GM19395 (cell line): ENCODE results near the gene DYDC1.
"Not testable (repeated sequence)": the region's sequence is repeated elsewhere in the genome, so short reads cannot be mapped to it uniquely, and the experiment has no call there.

Experiments
- ATAC-seq: cut with Tn5 transposase; IDR thresholded peaks from one replicate; pipeline ENCODE4 v1.9.1; 2021; ENCODE audit warnings: mild to moderate bottlenecking, moderate library complexity; ENCODE audit not compliant: unreplicated experiment

DYDC1 gene

GRCh38 chr10:80356563-80356988 is at the start of gene DYDC1, which contains the start of gene DYDC2:
TSS of gene DYDC1 (minus strand) at chr10:80356755. CDS start at chr10:80352601, 4,154 bp downstream.
TSS of gene DYDC2 (plus strand) at chr10:80356781. CDS start at chr10:80362444, 5,663 bp downstream.
- ATAC-seq = peak; percentile 89

GRCh38 chr10:80406204-80406603 is 49.6 kb upstream of the DYDC1 start:
- no peak for ATAC-seq

- ATAC-seq = no peak
These were observed 49.1 kb upstream of the DYDC1 start for GRCh38 chr10:80405626-80406025.

- no peak for ATAC-seq
These were observed 48.5 kb upstream of the DYDC1 start for GRCh38 chr10:80405035-80405434.

GRCh38 chr10:80400136-80400804 is 43.7 kb upstream of the DYDC1 start:
- ATAC-seq = no peak

GRCh38 chr10:80397014-80397413 is 40.5 kb upstream of the DYDC1 start:
- no peak for ATAC-seq

- no peak for ATAC-seq
These were observed 37.9 kb upstream of the DYDC1 start for GRCh38 chr10:80394358-80394916.

GRCh38 chr10:80392250-80392649 is 35.7 kb upstream of the DYDC1 start:
- ATAC-seq = no peak

- no peak for ATAC-seq
These were observed 34.2 kb upstream of the DYDC1 start for GRCh38 chr10:80390740-80391139.

GRCh38 chr10:80382989-80383388 is 26.4 kb upstream of the DYDC1 start:
- peak; percentile 67 for ATAC-seq

- no peak for ATAC-seq
These were observed 23.6 kb upstream of the DYDC1 start for GRCh38 chr10:80380185-80380584.

GRCh38 chr10:80379701-80380100 is 23.1 kb upstream of the DYDC1 start:
- no peak for ATAC-seq

- ATAC-seq = no peak
These were observed 16.9 kb upstream of the DYDC1 start for GRCh38 chr10:80373502-80373901.

GRCh38 chr10:80372675-80373074 is 16.1 kb upstream of the DYDC1 start:
- no peak for ATAC-seq

GRCh38 chr10:80371467-80371866 is 14.9 kb upstream of the DYDC1 start:
- ATAC-seq = no peak

- no peak for ATAC-seq
These were observed 9.0 kb upstream of the DYDC1 start for GRCh38 chr10:80365510-80365909.

- ATAC-seq = no peak
These were observed 3.1 kb upstream of the DYDC1 start for GRCh38 chr10:80359644-80360043.

- ATAC-seq = not testable (repeated sequence)
These were observed 2.4 kb upstream of the DYDC1 start for GRCh38 chr10:80358925-80359324.

GRCh38 chr10:80357851-80358125 is 1.2 kb upstream of the DYDC1 start:
- ATAC-seq = no peak

GRCh38 chr10:80356989-80357850 is 665 bp upstream of the DYDC1 start:
- ATAC-seq = no peak

- no peak for ATAC-seq
These were observed 5.3 kb downstream of the DYDC1 start for GRCh38 chr10:80351220-80351619.

GRCh38 chr10:80350251-80350650 is 6.3 kb downstream of the DYDC1 start:
- no peak for ATAC-seq
